GM21717 (cell line): ENCODE data around the gene OSBPL1A.
A peak's percentile ranks its signal among the peaks of the same experiment; 100 is the strongest.

ENCODE experiments used
- ATAC-seq: cut with Tn5 transposase; IDR thresholded peaks from one replicate; pipeline ENCODE4 v1.9.1; 2021; ENCODE audit warnings: mild to moderate bottlenecking, moderate library complexity; ENCODE audit not compliant: unreplicated experiment

OSBPL1A gene

GRCh38 chr18:24397694-24398368 is at the start of gene OSBPL1A:
Gene OSBPL1A, minus strand, starts transcription at chr18:24397824. Its CDS starts 20,291 bp downstream, at chr18:24377533.
- no peak for ATAC-seq

DNA sequence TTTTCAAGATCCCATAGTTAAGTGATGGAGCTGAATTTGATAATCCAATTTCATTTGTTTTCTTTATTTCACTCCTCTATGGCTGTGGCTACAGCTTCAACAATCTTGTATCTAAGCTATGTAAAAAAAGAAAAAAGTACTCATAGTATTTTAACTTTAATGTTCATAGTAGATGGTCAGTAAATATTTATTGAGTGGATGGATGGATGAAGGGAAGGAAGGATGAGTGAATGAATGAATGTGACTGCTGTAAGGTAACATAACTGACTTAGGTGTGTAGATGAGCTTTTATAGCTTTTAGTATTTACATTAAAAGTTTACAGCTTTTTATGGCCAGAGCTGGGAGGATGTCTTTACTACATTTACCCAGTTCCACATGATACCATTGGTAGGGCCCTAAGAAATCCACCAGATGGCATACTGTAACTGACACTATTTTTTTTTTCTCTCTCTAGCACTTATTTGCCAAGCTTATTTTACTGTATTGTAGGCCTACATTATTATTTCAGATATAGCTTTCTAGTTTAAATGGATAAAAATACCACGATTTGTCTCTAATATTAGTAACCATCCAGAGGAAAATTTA is 49.4 kb upstream of the OSBPL1A start:
- no peak for ATAC-seq

DNA sequence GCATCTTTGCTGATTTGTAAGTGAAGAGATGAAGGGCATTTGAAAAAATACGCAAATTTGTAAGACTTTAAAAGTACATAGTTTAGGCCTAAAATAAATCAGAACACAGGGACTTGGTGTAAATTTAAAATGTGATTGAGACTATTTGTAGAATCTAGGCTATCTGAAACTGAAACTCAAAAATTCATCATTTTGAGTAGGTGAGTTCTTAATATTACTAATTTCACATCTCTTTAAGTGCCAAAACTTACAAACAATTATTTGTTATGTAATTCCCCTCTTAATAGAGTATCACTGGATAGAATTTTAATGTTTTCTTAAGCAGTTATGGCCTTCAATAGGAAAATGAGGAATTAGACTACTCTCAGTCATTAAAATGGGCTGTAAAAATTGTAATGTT is 48.8 kb upstream of the OSBPL1A start:
- peak; percentile 53 for ATAC-seq

DNA sequence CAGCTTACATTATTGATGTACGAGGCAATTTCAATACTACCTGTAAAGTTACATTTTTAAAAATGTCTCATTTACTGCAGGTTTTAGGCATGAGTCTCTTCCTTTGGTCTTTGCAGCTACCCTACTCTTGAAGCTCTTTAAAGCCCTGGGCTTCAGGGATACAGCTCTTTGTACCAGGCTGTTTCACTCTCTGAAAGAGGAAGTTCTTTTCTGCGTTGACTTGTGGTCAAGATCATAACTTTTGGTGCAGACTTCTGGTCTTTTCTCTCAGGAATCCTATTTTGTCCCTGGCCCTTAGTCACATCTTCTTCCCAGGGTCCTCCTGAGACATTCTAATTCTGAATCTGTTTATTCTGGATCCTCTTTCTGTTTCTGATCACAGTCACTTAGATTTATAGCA is 46.2 kb upstream of the OSBPL1A start:
- ATAC-seq = no peak

DNA sequence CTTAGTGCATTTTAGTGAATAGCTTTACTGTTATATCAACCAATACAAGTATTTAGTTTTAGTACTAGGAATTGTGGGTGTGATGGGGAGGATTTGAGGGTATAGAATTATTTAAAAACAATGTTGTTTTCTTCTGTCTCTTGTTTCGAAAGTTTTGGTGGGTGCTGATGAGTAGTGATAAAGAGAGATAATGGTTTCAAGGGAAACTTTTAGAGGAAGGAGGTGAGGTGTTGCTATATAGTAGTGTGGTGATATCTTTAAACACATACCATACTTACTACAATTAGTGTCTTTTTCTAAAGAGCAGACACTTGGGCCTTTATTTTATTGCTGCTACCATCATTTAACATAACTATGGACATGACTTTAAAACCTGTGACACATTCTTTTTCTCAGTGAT is 39.3 kb upstream of the OSBPL1A start:
- no peak for ATAC-seq

DNA sequence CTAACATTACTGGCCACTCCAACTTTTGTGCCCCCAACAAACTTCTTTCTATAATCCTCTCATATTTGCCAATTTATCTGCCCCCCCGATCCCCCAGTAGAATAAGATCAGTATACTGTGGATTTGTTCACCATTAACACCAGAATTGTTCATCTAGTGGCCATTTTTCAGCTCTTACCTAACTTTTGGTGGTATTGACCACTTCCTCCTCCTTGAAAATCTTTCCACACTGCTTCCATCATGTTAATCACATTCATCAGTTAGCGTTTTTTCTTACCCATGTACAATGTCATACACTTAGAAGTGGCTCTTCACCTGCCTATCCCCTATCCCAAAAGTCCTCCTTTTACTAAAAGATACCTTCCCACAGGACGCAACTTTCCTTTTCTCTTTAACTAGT is 35.0 kb upstream of the OSBPL1A start:
- ATAC-seq = no peak

GRCh38 chr18:24429188-24429587 is 31.6 kb upstream of the OSBPL1A start:
- ATAC-seq = no peak

DNA sequence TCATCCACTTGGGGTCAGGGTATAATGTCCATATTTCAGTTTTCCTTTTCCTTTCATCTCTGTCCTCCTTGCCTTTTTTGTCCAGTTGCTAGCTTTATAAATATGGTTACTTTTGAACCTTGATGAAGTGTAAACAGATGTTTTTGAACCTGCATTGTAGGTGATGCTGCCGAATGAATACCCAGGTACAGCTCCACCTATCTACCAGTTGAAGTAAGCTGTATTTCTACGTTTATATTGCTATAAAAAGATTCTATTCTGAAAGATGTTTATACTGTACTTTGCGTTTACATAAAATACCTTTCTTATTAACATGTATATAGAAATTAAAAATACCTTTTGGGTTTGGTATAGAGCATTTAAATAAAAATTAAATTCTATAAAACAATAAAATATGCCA is 31.1 kb upstream of the OSBPL1A start:
- no peak for ATAC-seq

DNA sequence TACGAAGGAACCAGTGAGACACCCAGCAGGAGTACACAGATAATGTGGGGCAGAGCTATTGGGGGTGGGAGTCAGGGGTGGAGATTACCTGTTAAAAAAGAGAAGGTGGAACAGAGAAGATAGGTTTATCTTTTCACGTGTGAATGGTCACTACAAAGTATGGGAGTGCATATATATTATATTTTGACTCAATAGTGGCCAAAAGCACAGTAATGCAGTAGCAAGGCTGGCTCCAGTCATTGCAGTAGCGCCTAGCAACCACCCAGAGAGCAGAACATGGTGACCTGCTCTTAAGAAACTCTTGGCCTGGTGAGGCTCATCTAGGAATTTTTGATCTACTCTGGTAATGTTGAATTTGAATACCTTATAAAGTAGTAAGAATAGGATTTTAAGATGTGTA is 29.9 kb upstream of the OSBPL1A start:
- ATAC-seq = no peak

- peak; percentile 77 for ATAC-seq
Measured at GRCh38 chr18:24426398-24427294, 29.0 kb upstream of the OSBPL1A start, which contains the start of gene IMPACT. Gene IMPACT, plus strand, starts transcription at chr18:24426670. Its CDS starts 87 bp downstream, at chr18:24426757.

DNA sequence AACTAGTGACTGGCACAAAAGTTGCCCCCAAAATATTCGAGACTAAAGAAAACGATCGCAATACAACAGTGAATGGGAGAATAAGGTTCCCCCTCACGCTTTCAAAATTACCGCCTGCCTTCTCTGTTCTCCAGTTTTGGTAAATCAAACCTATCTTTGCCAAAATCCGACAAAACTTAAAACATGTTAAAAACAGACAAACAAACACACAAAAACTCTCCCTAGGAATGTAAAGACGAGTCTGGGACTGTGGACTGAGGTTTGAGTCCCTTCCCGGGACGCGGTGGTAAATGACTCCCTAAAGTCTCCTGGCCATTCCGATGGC is 28.4 kb upstream of the OSBPL1A start:
- ATAC-seq = no peak

DNA sequence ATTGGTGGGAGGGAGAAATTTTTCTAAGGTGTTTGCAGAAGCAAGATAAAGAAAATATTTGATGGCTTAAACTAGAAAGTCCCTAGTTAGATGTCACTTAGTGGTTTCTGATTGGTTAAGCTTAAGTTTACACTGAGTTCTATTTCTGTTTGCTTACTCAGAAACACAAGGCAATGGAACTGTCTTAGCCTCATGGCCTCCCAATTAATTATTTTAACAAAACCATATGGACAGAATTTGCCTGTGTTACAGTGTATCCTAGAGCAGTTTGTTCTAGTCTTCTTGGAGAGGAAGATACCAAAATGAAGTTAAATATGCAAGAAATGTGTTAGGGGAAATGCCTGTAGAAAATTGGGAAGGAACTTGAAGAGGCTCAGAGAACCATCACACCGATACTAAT is 24.2 kb upstream of the OSBPL1A start:
- ATAC-seq = no peak

GRCh38 chr18:24420551-24420950 is 22.9 kb upstream of the OSBPL1A start:
- ATAC-seq = no peak

DNA sequence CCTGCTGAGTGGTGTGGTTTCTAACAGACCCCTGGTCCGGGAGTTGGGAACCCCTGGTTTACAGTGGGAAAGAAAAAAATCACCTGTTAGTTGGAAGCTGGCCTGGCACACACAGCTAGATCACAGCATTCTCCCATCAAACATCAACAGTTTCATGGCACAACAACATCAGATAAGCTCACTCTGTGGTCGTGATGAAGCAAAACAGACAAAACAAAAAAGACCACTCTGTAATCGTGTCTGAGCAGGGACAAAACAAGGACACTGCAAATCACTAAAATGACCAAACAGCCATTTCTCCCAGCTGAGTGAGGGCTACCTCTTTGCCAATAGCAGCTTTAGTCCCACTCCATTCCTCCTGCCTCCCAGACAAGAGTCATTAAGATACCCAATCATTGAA is 19.9 kb upstream of the OSBPL1A start:
- no peak for ATAC-seq

GRCh38 chr18:24414349-24415003 is 16.9 kb upstream of the OSBPL1A start:
- ATAC-seq = no peak

DNA sequence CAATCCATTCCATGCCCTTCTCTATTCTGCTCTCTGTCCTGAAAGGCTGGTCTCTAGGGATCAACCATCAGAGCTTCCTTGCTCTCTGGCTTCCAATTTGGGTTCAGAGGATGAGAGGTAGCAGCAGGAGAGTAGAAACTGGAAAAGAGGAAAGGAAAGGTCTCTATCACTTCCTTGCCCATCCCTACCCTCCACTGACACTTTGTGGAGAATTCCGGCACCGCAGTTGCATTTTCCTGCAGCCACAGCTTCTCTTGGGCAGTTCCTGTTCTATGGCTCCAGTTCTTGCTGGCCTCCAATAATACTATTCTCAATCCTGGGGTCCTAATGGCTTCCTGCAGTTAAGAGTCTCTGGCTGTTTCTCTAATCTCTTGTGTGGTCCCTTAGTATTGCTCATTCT is 15.5 kb upstream of the OSBPL1A start:
- no peak for ATAC-seq

DNA sequence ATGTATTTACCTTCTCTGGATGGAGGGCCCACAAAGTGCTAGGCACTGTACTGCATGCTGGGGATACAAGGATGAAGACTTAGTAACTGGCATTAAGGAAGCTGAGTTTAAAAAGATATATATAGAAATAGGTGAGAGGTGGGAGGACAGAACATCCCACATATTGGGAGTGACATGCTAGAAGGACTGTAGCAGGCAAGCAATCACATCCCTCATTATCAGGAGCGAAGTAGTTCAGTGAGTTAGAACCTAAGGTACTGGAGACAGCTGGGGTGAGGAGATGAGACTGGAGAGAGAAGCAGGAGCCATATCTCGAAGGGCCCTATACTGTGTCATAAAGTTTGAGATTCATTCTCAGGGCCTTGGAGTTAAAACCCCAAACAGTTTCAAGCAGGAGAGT is 10.9 kb upstream of the OSBPL1A start:
- ATAC-seq = no peak

DNA sequence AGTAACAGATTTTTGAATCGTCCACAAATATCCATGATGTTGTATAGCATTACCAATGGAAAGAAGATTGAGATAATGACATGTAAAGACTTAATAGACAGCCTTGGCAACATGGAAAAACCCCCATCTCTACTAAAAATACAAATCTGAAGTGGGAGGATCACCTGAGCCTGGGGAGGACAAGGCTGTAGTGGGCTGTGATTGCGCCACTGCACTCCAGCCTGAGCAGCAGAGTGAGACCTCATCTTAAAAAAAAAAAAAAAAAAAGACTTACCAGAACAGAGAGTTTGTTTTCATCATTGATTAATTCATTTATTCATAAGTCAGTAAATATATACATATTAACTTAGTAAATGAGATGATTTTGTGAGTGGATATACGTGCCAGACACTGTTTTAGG is 7.0 kb upstream of the OSBPL1A start:
- ATAC-seq = no peak

DNA sequence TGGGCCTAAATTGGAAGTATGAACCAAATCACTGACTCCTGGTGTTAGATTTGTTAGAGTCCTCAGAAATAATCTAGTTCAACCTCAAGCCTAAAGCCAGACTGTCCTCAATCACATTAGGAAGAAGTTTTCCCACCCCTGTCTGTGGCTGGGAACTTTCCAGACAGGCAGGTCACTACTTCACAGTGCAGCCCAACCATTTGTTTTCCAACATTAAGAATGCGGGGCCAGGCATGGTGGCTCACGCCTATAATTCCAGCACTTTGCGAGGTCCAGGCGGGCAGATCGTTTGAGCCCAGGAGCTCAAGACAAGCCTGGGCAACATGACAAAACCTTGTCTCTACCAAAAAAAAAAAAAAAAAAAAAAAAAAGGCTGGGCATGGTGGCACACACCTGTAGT is 5.5 kb upstream of the OSBPL1A start:
- no peak for ATAC-seq

DNA sequence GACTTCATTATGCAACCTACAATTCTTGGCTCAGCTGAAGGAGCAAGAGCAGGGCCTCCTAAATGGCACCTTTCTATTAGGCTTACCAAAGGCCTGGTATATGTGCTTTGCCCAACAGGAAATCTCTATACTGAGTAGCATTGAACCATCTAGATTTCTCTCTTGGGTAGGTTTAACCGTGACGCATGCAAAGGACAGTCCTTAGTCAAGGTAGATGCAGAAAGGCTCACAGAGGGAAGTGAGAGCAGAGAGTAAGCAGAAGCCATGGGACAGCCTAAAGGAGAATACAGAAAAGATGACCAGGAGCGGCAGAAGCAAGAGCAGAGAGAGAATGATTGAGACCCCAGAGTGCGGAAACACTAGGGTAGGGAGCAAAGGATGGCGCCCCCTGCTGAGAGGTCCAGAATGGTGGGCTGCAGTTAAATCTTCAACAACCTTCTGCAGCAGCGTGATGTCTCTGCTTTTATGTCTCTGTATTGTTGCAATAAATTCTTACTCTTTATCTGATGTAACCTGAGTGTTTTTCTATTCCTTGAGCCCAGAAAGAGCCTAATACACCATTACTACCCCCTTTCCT is 4.7 kb upstream of the OSBPL1A start:
- no peak for ATAC-seq

- ATAC-seq = no peak
Measured at GRCh38 chr18:24400587-24400986, 3.0 kb upstream of the OSBPL1A start.
